Natural killer cell (primary cell): ENCODE data around the gene ATP8B4. TPM values are rescaled to one million over a fixed set of nuclear protein-coding genes. Genes with fewer than 3 reads are reported as not detected.

Experiments
- ATAC-seq, 3 donors: fragments of 150-1000 bp in 2 of 3; fragments of 200-7000 bp in 1 of 3; cut with Tn5 transposase; 1 replicate in 1 of 3; 2 replicates in 2 of 3; pipeline ENCODE4 v1.10.0; 2021; ENCODE audit warnings: mild to moderate bottlenecking in 2 of 3, moderate library complexity in 2 of 3
- DNase-seq, 2 donors: peaks; one replicate each; pipeline versions ENCODE4 v3.0.0 to v3.0.0-alpha.2; 2013 to 2021; ENCODE audit warnings: mixed read lengths in 1 of 2
- H3K27ac ChIP-seq: one replicate; pipeline ENCODE4 v1.5.1; 2013; ENCODE audit warnings: mild to moderate bottlenecking, low read length
- H3K27me3 ChIP-seq: one replicate; pipeline ENCODE4 v1.6.1; 2013; ENCODE audit warnings: low read length; ENCODE audit not compliant: control insufficient read depth, insufficient read depth
- H3K36me3 ChIP-seq: one replicate; pipeline ENCODE4 v1.6.1; 2013; ENCODE audit warnings: low read length; ENCODE audit not compliant: control insufficient read depth, insufficient read depth
- H3K4me1 ChIP-seq: one replicate; pipeline ENCODE4 v1.6.1; 2013; ENCODE audit warnings: low read length; ENCODE audit not compliant: control insufficient read depth, insufficient read depth
- H3K4me3 ChIP-seq: one replicate; pipeline ENCODE4 v1.5.1; 2013; ENCODE audit warnings: low read length
- H3K9me3 ChIP-seq: one replicate; pipeline ENCODE4 v1.6.1; 2013; ENCODE audit warnings: low read length; ENCODE audit not compliant: control insufficient read depth, insufficient read depth
- H3K27ac Mint-ChIP-seq, 2 donors: one replicate each; pipeline ENCODE4 v1.8.0; 2022; ENCODE audit warnings: mild to moderate bottlenecking in 2 of 2, mixed read lengths in 2 of 2, moderate library complexity in 1 of 2
- H3K27me3 Mint-ChIP-seq, 2 donors: one replicate each; pipeline ENCODE4 v1.8.0; 2022; ENCODE audit warnings: low read depth in 2 of 2, mixed read lengths in 2 of 2
- H3K36me3 Mint-ChIP-seq: one replicate; pipeline ENCODE4 v1.8.0; 2022; ENCODE audit warnings: mixed read lengths
- H3K4me1 Mint-ChIP-seq, 2 donors: one replicate each; pipeline ENCODE4 v1.8.0; 2022; ENCODE audit warnings: mixed read lengths in 2 of 2
- H3K4me3 Mint-ChIP-seq: one replicate; pipeline ENCODE4 v1.8.0; 2022; ENCODE audit warnings: mild to moderate bottlenecking, moderate library complexity, mixed read lengths
- H3K9me3 Mint-ChIP-seq, 2 donors: one replicate each; pipeline ENCODE4 v1.8.0; 2022; ENCODE audit warnings: mixed read lengths in 2 of 2
- WGBS: methylation state at CpG from one replicate; pipeline ENCODE4 v1.1.7; 2013; ENCODE audit warnings: missing lambda C conversion rate; ENCODE audit not compliant: insufficient coverage; 5-methylcytosine and 5-hydroxymethylcytosine counted together
- intact Hi-C: fragments of 100-400 bp; cut with micrococcal nuclease; formaldehyde crosslinking; loops from one replicate; pipeline ENCODE4 v1.14.2; 2022
- total RNA-seq, 4 donors: library from RNA; stranded (reverse); fragments of 120-200 nt in 1 of 4; gene quantifications; one replicate each; pipeline versions ENCODE4 v1.2.3 to v1.2.4, GENCODE V29; 2013 to 2022
- TF ChIP-seq, protein P1 (sequence below): fragments of 200-600 bp; IDR thresholded peaks from one replicate; pipeline ENCODE4 v1.8.0; 2022; ENCODE audit warnings: antibody characterized with exemption

ATP8B4 gene
- total RNA-seq, 3 donors from 2014 or later (not counting 1 experiment from before 2014, with no cell fraction given): 55.6 to 89.5 (median 75.1) TPM

- TF ChIP-seq, protein P1, sequence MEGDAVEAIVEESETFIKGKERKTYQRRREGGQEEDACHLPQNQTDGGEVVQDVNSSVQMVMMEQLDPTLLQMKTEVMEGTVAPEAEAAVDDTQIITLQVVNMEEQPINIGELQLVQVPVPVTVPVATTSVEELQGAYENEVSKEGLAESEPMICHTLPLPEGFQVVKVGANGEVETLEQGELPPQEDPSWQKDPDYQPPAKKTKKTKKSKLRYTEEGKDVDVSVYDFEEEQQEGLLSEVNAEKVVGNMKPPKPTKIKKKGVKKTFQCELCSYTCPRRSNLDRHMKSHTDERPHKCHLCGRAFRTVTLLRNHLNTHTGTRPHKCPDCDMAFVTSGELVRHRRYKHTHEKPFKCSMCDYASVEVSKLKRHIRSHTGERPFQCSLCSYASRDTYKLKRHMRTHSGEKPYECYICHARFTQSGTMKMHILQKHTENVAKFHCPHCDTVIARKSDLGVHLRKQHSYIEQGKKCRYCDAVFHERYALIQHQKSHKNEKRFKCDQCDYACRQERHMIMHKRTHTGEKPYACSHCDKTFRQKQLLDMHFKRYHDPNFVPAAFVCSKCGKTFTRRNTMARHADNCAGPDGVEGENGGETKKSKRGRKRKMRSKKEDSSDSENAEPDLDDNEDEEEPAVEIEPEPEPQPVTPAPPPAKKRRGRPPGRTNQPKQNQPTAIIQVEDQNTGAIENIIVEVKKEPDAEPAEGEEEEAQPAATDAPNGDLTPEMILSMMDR: no peak
- H3K27ac ChIP-seq: no peak overlapping the region
Measured at GRCh38 chr15:50028326-50028725, 90.7 kb downstream of the ATP8B4 start.

GRCh38 chr15:50024281-50024680 lies 94.8 kb downstream of the ATP8B4 start:
- Histone ChIP-seq H3K27ac (no peak overlapping the region), H3K36me3 (peaks cover 10% of the 10 kb centered on the region), H3K4me1 (no peaks in the 10 kb centered on the region), H3K9me3 (no peaks in the 10 kb centered on the region), H3K27me3 (no peaks in the 10 kb centered on the region), H3K4me3 (no peak overlapping the region)
- H3K4me1 Mint-ChIP-seq: peaks cover 0 to 23% of the 10 kb centered on the region in 2 donors
- H3K4me3 Mint-ChIP-seq: no peak overlapping the region
- no peaks in the 10 kb centered on the region for H3K27me3 Mint-ChIP-seq
- H3K36me3 Mint-ChIP-seq: no peaks in the 10 kb centered on the region
- no peak overlapping the region for H3K27ac Mint-ChIP-seq
- TF ChIP-seq, protein P1: no peak
- no peak for ATAC-seq
- WGBS: 93% methylated on average over 4 of the region's 4 CpGs
- H3K9me3 Mint-ChIP-seq: no peaks in the 10 kb centered on the region
- no peak for DNase-seq
- intact Hi-C loops: no loop called here

More at GRCh38 chr15:50028326-50028725, 90.7 kb downstream of the ATP8B4 start:
- intact Hi-C loops: no loop called here
- Histone ChIP-seq H3K4me3 (no peak overlapping the region), H3K36me3 (peaks cover 5% of the 10 kb centered on the region), H3K27me3 (no peaks in the 10 kb centered on the region), H3K9me3 (no peaks in the 10 kb centered on the region), H3K4me1 (no peaks in the 10 kb centered on the region)
- H3K4me1 Mint-ChIP-seq: peaks cover 5 to 15% of the 10 kb centered on the region in 2 donors
- ATAC-seq: no peak
- no peak overlapping the region for H3K27ac Mint-ChIP-seq
- H3K4me3 Mint-ChIP-seq: no peak overlapping the region
- no peaks in the 10 kb centered on the region for H3K9me3 Mint-ChIP-seq
- no peak for DNase-seq
- no peaks in the 10 kb centered on the region for H3K27me3 Mint-ChIP-seq
- H3K36me3 Mint-ChIP-seq: no peaks in the 10 kb centered on the region

GRCh38 chr15:50018491-50018890 lies 100.5 kb downstream of the ATP8B4 start:
- ATAC-seq (no peak), DNase-seq (no peak)
- peaks cover 10 to 19% of the 10 kb centered on the region in 2 donors for H3K4me1 Mint-ChIP-seq
- H3K9me3 Mint-ChIP-seq: no peaks in the 10 kb centered on the region
- WGBS: 97% methylated on average over 4 of the region's 5 CpGs
- intact Hi-C loops: no loop called here
- no peaks in the 10 kb centered on the region for H3K27me3 Mint-ChIP-seq
- Histone ChIP-seq H3K4me1 (no peaks in the 10 kb centered on the region), H3K9me3 (no peaks in the 10 kb centered on the region), H3K27me3 (no peaks in the 10 kb centered on the region), H3K36me3 (peaks cover 13% of the 10 kb centered on the region), H3K27ac (no peak overlapping the region), H3K4me3 (no peak overlapping the region)
- peak overlapping the region; percentile 12 to 66 for H3K27ac Mint-ChIP-seq
- no peak overlapping the region for H3K4me3 Mint-ChIP-seq
- TF ChIP-seq, protein P1: no peak
- H3K36me3 Mint-ChIP-seq: peaks cover 19% of the 10 kb centered on the region

GRCh38 chr15:50017522-50017921 lies 101.5 kb downstream of the ATP8B4 start:
- no CpG with 5 or more reads among the region's 1 CpG for WGBS
- Histone ChIP-seq H3K4me3 (no peak overlapping the region), H3K4me1 (no peaks in the 10 kb centered on the region), H3K9me3 (no peaks in the 10 kb centered on the region), H3K27ac (no peak overlapping the region), H3K36me3 (peaks cover 13% of the 10 kb centered on the region), H3K27me3 (no peaks in the 10 kb centered on the region)
- Mint-ChIP-seq H3K27me3 (no peaks in the 10 kb centered on the region), H3K9me3 (no peaks in the 10 kb centered on the region), H3K36me3 (peaks cover 19% of the 10 kb centered on the region), H3K4me3 (no peak overlapping the region), H3K27ac (peak overlapping the region in 1 of 2 donors; percentile 64), H3K4me1 (peaks cover 10 to 19% of the 10 kb centered on the region in 2 donors)
- DNase-seq (no peak), ATAC-seq (no peak)
- intact Hi-C loops: no loop called here
- TF ChIP-seq, protein P1: no peak
